H1 (cell line): ENCODE data around the gene DOCK10. TPM values are rescaled to one million over a fixed set of nuclear protein-coding genes. Genes with fewer than 3 reads are reported as not detected.

Experiments
- CHD1 ChIP-seq: IDR thresholded peaks from 2 replicates; pipeline ENCODE4 v1.6.1; 2012; ENCODE audit warnings: low read depth, low read length, improper control_type of control experiment
- POLR2AphosphoS5 ChIP-seq: IDR thresholded peaks from 2 replicates; pipeline ENCODE4 v1.6.1; 2011; ENCODE audit warnings: low read depth, low read length
- SIN3A ChIP-seq, 2 experiments: IDR thresholded peaks in 1 of 2; conservative IDR thresholded peaks in 1 of 2; 2 replicates each; pipeline ENCODE4 v1.6.1; 2011 to 2012; ENCODE audit warnings: low read length in 2 of 2, improper control_type of control experiment in 1 of 2, low read depth in 1 of 2, mild to moderate bottlenecking in 1 of 2
- SIRT6 ChIP-seq: IDR thresholded peaks from one replicate; pipeline ENCODE4 v1.7.1; 2012; ENCODE audit warnings: low read length, inconsistent platforms
- SP2 ChIP-seq: IDR thresholded peaks from 2 replicates; pipeline ENCODE4 v1.6.1; 2012; ENCODE audit warnings: mild to moderate bottlenecking, low read length, inconsistent platforms
- polyA plus RNA-seq, 7 experiments: library from polyadenylated mRNA; depleted of rRNA in 3 of 7; stranded (reverse) in 5 of 7; unstranded in 2 of 7; fragments of >200 nt in 5 of 7; fragments of 200-250 nt in 2 of 7; gene quantifications; 1 replicate in 5 of 7; 2 replicates in 1 of 7; 4 replicates in 1 of 7; pipeline versions ENCODE4 v1.2.1 to v1.2.3, GENCODE V29; 2011 to 2013; ENCODE audit warnings: missing spikeins in 2 of 7, mixed read lengths in 2 of 7
- total RNA-seq: library from RNA; stranded (reverse); fragmentation: NEBNext Ultra II Directional; extraction: Animal tissue kit (Norgen Biotek cat#: 25700); gene quantifications from 2 replicates; pipeline ENCODE4 v1.2.1, GENCODE V29; 2021
- TF ChIP-seq, protein P1 (sequence below), 3 experiments: IDR thresholded peaks; 1 replicate in 2 of 3; 2 replicates in 1 of 3; pipeline versions ENCODE4 v1.5.1 to v1.6.1; 2011; ENCODE audit warnings: low read length in 3 of 3, mild to moderate bottlenecking in 3 of 3, inconsistent platforms in 2 of 3, low read depth in 1 of 3, moderate library complexity in 1 of 3; ENCODE audit not compliant: insufficient read depth in 1 of 3; ENCODE audit errors: control extremely low read depth in 1 of 3
- TF ChIP-seq, protein P2 (sequence below): IDR thresholded peaks from 2 replicates; pipeline ENCODE4 v1.6.1; 2012; ENCODE audit warnings: inconsistent platforms

DOCK10 gene
- total and polyA plus RNA-seq, 2 of the 8 experiments (the other 6 are each of a cell fraction or from before 2014, with no cell fraction given), result 0.33 to 1.6 TPM

DNA sequence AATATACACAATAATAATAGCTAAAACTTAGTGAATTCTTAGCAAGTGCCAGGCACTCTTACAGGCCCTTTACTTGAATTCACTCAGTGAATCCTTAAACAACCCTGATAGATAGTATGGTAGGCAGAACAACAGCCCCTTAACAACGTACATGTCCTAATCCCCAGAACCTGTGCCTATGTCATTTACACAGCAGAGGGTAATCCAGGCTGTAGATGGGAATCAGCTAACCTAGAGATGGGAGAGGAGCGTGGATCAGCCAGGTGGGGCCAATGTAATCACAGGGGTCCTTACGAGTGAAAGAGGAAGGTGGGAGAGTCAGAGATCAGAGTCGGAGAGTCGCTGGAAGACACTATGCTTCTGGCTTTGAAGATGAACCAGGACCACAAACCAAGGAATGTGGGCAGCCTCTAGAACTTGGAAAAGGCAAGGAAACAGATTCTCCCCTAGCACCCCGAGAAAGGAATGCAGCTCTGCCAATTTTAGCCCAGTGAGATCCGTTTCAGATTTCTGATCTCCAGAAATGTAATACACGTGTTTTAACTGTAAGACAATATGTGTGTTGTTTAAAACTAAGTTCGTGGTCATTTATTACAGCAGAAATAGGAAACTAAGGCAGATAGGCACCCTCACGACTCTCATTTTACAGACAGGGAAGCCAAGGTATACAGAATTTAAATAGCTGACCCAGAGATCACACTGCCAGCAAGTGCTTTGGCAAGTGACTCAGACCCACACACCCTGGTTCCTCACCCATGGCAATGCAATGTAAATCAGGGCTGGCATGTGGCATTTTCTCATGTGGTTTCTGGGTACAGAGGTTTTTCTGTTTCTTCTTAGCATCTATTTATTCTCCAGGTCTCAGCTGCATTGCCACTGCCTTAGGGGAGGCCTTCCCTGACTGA, 68.9 kb downstream of the DOCK10 start (continued):
- TF ChIP-seq, protein P1, sequence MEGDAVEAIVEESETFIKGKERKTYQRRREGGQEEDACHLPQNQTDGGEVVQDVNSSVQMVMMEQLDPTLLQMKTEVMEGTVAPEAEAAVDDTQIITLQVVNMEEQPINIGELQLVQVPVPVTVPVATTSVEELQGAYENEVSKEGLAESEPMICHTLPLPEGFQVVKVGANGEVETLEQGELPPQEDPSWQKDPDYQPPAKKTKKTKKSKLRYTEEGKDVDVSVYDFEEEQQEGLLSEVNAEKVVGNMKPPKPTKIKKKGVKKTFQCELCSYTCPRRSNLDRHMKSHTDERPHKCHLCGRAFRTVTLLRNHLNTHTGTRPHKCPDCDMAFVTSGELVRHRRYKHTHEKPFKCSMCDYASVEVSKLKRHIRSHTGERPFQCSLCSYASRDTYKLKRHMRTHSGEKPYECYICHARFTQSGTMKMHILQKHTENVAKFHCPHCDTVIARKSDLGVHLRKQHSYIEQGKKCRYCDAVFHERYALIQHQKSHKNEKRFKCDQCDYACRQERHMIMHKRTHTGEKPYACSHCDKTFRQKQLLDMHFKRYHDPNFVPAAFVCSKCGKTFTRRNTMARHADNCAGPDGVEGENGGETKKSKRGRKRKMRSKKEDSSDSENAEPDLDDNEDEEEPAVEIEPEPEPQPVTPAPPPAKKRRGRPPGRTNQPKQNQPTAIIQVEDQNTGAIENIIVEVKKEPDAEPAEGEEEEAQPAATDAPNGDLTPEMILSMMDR (IDR thresholded peaks at IDR 0.05; ENCODE audit: control extremely low read depth in 1 of 3, insufficient read depth in 1 of 3, low read depth in 1 of 3, low read length in 3 of 3), result no peak
- TF ChIP-seq SIRT6, result no peak
- TF ChIP-seq, protein P2, sequence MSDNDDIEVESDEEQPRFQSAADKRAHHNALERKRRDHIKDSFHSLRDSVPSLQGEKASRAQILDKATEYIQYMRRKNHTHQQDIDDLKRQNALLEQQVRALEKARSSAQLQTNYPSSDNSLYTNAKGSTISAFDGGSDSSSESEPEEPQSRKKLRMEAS, result no peak
- TF ChIP-seq SIN3A (conservative IDR thresholded peaks at IDR 0.05 in 1 of 2, IDR thresholded peaks at IDR 0.05 in 1 of 2; ENCODE audit: low read depth in 1 of 2, low read length in 2 of 2), result no peak
- no peak for TF ChIP-seq POLR2AphosphoS5
- no peak for TF ChIP-seq SP2
- no peak for TF ChIP-seq CHD1
- TF ChIP-seq, all 59 proteins: peak for 0
